ENCODE data around the gene FAM171A2. TPM values are rescaled to one million over a fixed set of nuclear protein-coding genes. Genes with fewer than 3 reads are reported as not detected.

FAM171A2 gene
- total and polyA plus RNA-seq, 2 of the 8 experiments (the other 6 are each of a cell fraction or from before 2014, with no cell fraction given), result 21.9 to 24.1 TPM

DNA sequence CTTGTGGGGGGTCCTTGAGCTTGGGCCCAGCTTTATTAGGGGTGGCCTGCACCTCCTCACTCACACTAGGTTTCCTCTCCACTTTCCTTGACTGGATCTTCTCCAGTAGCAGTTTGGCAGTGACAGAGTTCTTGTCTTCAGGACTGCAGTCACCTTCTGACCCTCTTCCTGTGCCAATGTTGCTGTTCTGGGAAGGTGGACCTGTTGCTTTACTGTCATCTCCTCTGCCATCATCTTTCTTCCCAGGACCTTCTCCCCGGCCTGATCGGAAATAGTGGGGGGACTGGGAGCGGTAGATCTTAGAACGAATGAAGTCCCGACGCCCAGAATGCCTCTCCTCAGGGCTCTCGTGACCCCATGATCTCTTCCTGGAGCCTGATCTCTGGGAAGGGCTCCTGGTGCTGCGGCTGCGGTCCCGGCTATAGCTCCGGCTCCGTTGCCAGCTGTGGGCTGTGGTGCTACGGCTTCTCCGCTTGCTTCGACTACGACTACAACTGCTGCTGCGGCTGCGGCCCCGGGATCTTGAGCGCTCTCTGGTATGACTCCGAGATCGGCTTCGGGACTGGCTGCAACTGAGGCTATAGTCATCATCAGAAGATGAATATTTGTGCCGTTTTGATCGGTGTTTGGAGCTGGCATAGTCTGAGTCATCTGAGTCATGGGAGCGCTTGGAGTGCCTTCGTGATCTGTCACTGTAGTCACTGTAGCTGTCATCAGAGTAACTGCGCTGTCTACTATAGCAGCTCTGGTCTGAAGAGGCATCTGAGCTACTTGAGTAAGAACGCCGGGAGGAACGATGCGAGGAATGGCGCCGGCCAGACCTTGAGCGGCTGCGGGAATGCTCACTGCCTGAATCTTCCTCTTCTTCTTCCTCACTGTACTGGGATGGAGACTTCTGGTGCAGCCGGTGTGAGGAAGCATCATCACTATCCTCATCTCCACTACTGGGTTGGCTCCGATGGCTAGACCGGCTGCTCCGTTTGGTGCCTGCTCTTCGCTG lies 35.3 kb upstream of the FAM171A2 start:
- no peak overlapping the region for H2AK5ac ChIP-seq (ENCODE audit: low read depth, low read length)
- H2BK120ac ChIP-seq (replicated peaks; ENCODE audit: low read depth, low read length), result no peak overlapping the region
- no peak overlapping the region for H2AFZ ChIP-seq (ENCODE audit: low read length)
- H3K4me1 ChIP-seq (replicated peaks in 1 of 4; ENCODE audit: control insufficient read depth in 3 of 4, insufficient read depth in 4 of 4, low read length in 3 of 4), result no peaks in the 10 kb centered on the region
- no peaks in the 10 kb centered on the region for H3K79me2 ChIP-seq (ENCODE audit: control insufficient read depth in 1 of 2, insufficient read depth in 2 of 2, low read length in 2 of 2)
- H3K23me2 ChIP-seq (ENCODE audit: low read depth, low read length), result no peaks in the 10 kb centered on the region
- no peaks in the 10 kb centered on the region for H3K9me3 ChIP-seq (ENCODE audit: insufficient read depth in 2 of 2, low read depth in 1 of 2, low read length in 1 of 2)
- H3K56ac ChIP-seq (replicated peaks; ENCODE audit: insufficient read length, low read depth, low read length), result no peak overlapping the region
- peak in 1 of 2 experiments; percentile 27 for DNase-seq (ENCODE audit: low read depth in 1 of 2, low spot score in 2 of 2)
- no peak overlapping the region for H3K9ac ChIP-seq (replicated peaks in 1 of 4; ENCODE audit: extremely low read depth in 1 of 4, low read depth in 3 of 4, low read length in 3 of 4)
- H2BK12ac ChIP-seq (ENCODE audit: low read depth, low read length), result no peak overlapping the region
- CTCF ChIA-PET (ENCODE audit: partially characterized antibody), result interaction anchor here (0.9 to 4.4 kb wide), 18 partner anchors 9 to 238 kb away, joined by 3 to 29 read pairs (median 4); partner anchors contain the start of gene ITGA2B
- no peak overlapping the region for H3K27ac ChIP-seq (ENCODE audit: low read depth, low read length)
- H3K4me3 ChIP-seq (ENCODE audit: extremely low read depth in 1 of 4, insufficient read depth in 2 of 4, low read depth in 3 of 4, low read length in 4 of 4), result no peak overlapping the region
- no peak overlapping the region for H4K91ac ChIP-seq (replicated peaks; ENCODE audit: insufficient read length, low read length)
- H3K4ac ChIP-seq (replicated peaks; ENCODE audit: insufficient read length, low read depth, low read length), result no peak overlapping the region
- H3K27me3 ChIP-seq (replicated peaks in 1 of 4; ENCODE audit: control insufficient read depth in 3 of 4, extremely low read depth in 1 of 4, insufficient read depth in 3 of 4, low read length in 3 of 4), result no peaks in the 10 kb centered on the region
- POLR2A ChIA-PET (ENCODE audit: partially characterized antibody), result interaction anchor here (1.1 kb wide), 1 partner anchor 13 kb away, joined by 3 read pairs; no protein-coding TSS in a partner anchor
- no peak overlapping the region for H3K18ac ChIP-seq (ENCODE audit: extremely low read depth, low read length)
- peaks cover 0 to 2% of the 10 kb centered on the region in 2 experiments for H4K20me1 ChIP-seq (replicated peaks in 1 of 2; ENCODE audit: control insufficient read depth in 1 of 2, insufficient read depth in 2 of 2, low read length in 2 of 2)
- H2BK5ac ChIP-seq (ENCODE audit: low read depth, low read length), result no peak overlapping the region
- 96% methylated on average over 37 of the region's 41 CpGs; no CpG with 5 or more reads in 1 of the 2 experiments for WGBS, 2 experiments (ENCODE audit: extremely low coverage in 1 of 2, insufficient coverage in 1 of 2, insufficient read length in 1 of 2, insufficient replicate concordance in 2 of 2, low coverage in 1 of 2, low lambda C conversion rate in 2 of 2, missing lambda C conversion rate in 1 of 2)
- H3K23ac ChIP-seq (ENCODE audit: insufficient read length), result no peak overlapping the region
- H2BK15ac ChIP-seq (ENCODE audit: low read length), result no peak overlapping the region
- H3K79me1 ChIP-seq (ENCODE audit: low read depth, low read length), result no peaks in the 10 kb centered on the region
- no peak overlapping the region for H3K14ac ChIP-seq (ENCODE audit: insufficient read length)
- H3K4me2 ChIP-seq (ENCODE audit: insufficient read depth in 1 of 2, low read depth in 2 of 2, low read length in 2 of 2), result no peak overlapping the region
- H2BK20ac ChIP-seq (ENCODE audit: low read length), result no peak overlapping the region
- FAIRE-seq, result no peak
- peaks cover 21 to 42% (median 33%) of the 10 kb centered on the region in 4 experiments; a peak in 7 of 8 replicates for H3K36me3 ChIP-seq (ENCODE audit: control insufficient read depth in 2 of 4, insufficient read depth in 4 of 4, low read length in 3 of 4)
- H4K8ac ChIP-seq (ENCODE audit: extremely low read depth, insufficient read depth, low read length), result peak overlapping the region; percentile 6; the same call in 1 of the 2 replicates
- no peak overlapping the region for H4K5ac ChIP-seq (ENCODE audit: insufficient read length, low read depth, low read length)
- TF ChIP-seq RNF2 (IDR thresholded peaks at IDR 0.05; ENCODE audit: borderline replicate concordance, low read depth, low read length, missing control alignments, poor library complexity, severe bottlenecking) (no peak), CEBPB (IDR thresholded peaks at IDR 0.05; ENCODE audit: low read depth, low read length) (no peak), CBX8 (IDR thresholded peaks at IDR 0.05; ENCODE audit: borderline replicate concordance, low read depth, low read length) (no peak), SUZ12 (IDR thresholded peaks at IDR 0.05; ENCODE audit: low read length) (no peak), PHF8 (conservative IDR thresholded peaks at IDR 0.05; ENCODE audit: low read depth, low read length) (no peak)

Measured in H1 (cell line).